Superior temporal gyrus (tissue), 1 donor: ENCODE measurements around the gene HMGCR.
A peak's percentile ranks its signal among the peaks of the same experiment; 100 is the strongest.

Experiments
- DNase-seq: peaks from one replicate; pipeline ENCODE4 v3.0.0-alpha.2; 2016; ENCODE audit errors: extremely low spot score

HMGCR gene

GRCh38 chr5:75340714-75341478 is 3.9 kb downstream of the HMGCR start:
- DNase-seq: no peak

- no peak for DNase-seq
These were observed 4.9 kb downstream of the HMGCR start for GRCh38 chr5:75341934-75342333.

GRCh38 chr5:75342836-75343235 is 5.8 kb downstream of the HMGCR start:
- DNase-seq: no peak

- no peak for DNase-seq
These were observed 11.2 kb downstream of the HMGCR start for GRCh38 chr5:75348241-75348640.

GRCh38 chr5:75349663-75350062 is 12.6 kb downstream of the HMGCR start:
- DNase-seq: no peak

- DNase-seq: no peak
These were observed 14.3 kb downstream of the HMGCR start for GRCh38 chr5:75351139-75351926.

GRCh38 chr5:75355236-75355635 is 18.2 kb downstream of the HMGCR start:
- DNase-seq: no peak

- no peak for DNase-seq
These were observed 19.7 kb downstream of the HMGCR start for GRCh38 chr5:75356719-75357118.

- no peak for DNase-seq
These were observed 21.1 kb downstream of the HMGCR start for GRCh38 chr5:75358117-75358516.

GRCh38 chr5:75361310-75361709 is 24.3 kb downstream of the HMGCR start:
- peak; percentile 29 for DNase-seq

- DNase-seq: no peak
These were observed 25.5 kb downstream of the HMGCR start for GRCh38 chr5:75362474-75362975.

- DNase-seq: no peak
These were observed 26.1 kb downstream of the HMGCR start for GRCh38 chr5:75363111-75363510.

GRCh38 chr5:75363726-75364495 is 26.9 kb downstream of the HMGCR start:
- DNase-seq: no peak

- no peak for DNase-seq
These were observed 27.7 kb downstream of the HMGCR start for GRCh38 chr5:75364571-75365280.

GRCh38 chr5:75365740-75366139 is 28.7 kb downstream of the HMGCR start:
- DNase-seq: no peak

- DNase-seq: no peak
These were observed 29.8 kb downstream of the HMGCR start for GRCh38 chr5:75366787-75367186.

GRCh38 chr5:75367401-75367800 is 30.4 kb downstream of the HMGCR start:
- DNase-seq: no peak

- DNase-seq: no peak
These were observed 31.4 kb downstream of the HMGCR start for GRCh38 chr5:75368391-75368790.

GRCh38 chr5:75373862-75374261 is 36.8 kb downstream of the HMGCR start:
- no peak for DNase-seq

- no peak for DNase-seq
These were observed 37.4 kb downstream of the HMGCR start for GRCh38 chr5:75374394-75374814.

GRCh38 chr5:75375414-75375813 is 38.4 kb downstream of the HMGCR start:
- no peak for DNase-seq

- DNase-seq: no peak
These were observed 43.1 kb downstream of the HMGCR start for GRCh38 chr5:75380099-75380498.
